SH-SY5Y (cell line): ENCODE measurements around the gene ELFN2.
A peak's percentile ranks its signal among the peaks of the same experiment; 100 is the strongest.

Experiments
- GATA2 ChIP-seq: IDR thresholded peaks from 2 replicates; pipeline ENCODE4 v1.6.1; 2011; ENCODE audit warnings: mild to moderate bottlenecking, low read depth, low read length
- GATA3 ChIP-seq: IDR thresholded peaks from 2 replicates; pipeline ENCODE4 v1.6.1; 2011; ENCODE audit warnings: low read depth, mild to moderate bottlenecking, low read length, moderate library complexity

ELFN2 gene

GRCh38 chr22:37427135-37427710, at the start of gene ELFN2:
Gene ELFN2, minus strand, starts transcription at chr22:37427479. Its CDS starts 51,945 bp downstream, at chr22:37375534.
- TF ChIP-seq GATA3 (no peak), GATA2 (no peak)

GRCh38 chr22:37476389-37477329, 49.4 kb upstream of the ELFN2 start:
- no peak for TF ChIP-seq GATA2
- TF ChIP-seq GATA3: no peak

GRCh38 chr22:37474447-37475090, 47.3 kb upstream of the ELFN2 start:
- TF ChIP-seq GATA2 (no peak), GATA3 (no peak)

- TF ChIP-seq GATA3 (no peak), GATA2 (no peak)
Observed at GRCh38 chr22:37473437-37473946, 46.2 kb upstream of the ELFN2 start.

- no peak for TF ChIP-seq GATA2
- TF ChIP-seq GATA3: no peak
Observed at GRCh38 chr22:37472418-37473006, 45.2 kb upstream of the ELFN2 start.

GRCh38 chr22:37471727-37472417, 44.6 kb upstream of the ELFN2 start:
- TF ChIP-seq GATA2 (no peak), GATA3 (no peak)

GRCh38 chr22:37470087-37470445, 42.8 kb upstream of the ELFN2 start:
- no peak for TF ChIP-seq GATA3
- no peak for TF ChIP-seq GATA2

GRCh38 chr22:37469416-37470086, 42.3 kb upstream of the ELFN2 start:
- TF ChIP-seq GATA3 (no peak), GATA2 (no peak)

GRCh38 chr22:37467391-37467955, 40.2 kb upstream of the ELFN2 start:
- TF ChIP-seq GATA3: no peak
- TF ChIP-seq GATA2: no peak

- TF ChIP-seq GATA2 (no peak), GATA3 (no peak)
Observed at GRCh38 chr22:37464181-37464580, 36.9 kb upstream of the ELFN2 start.

- TF ChIP-seq GATA2 (no peak), GATA3 (no peak)
Observed at GRCh38 chr22:37462983-37463382, 35.7 kb upstream of the ELFN2 start.

GRCh38 chr22:37462436-37462835, 35.2 kb upstream of the ELFN2 start:
- TF ChIP-seq GATA2: peak; percentile 37; the same call in 1 of the 2 replicates
- no peak for TF ChIP-seq GATA3

- TF ChIP-seq GATA2 (no peak), GATA3 (no peak)
Observed at GRCh38 chr22:37461961-37462360, 34.7 kb upstream of the ELFN2 start.
